Raji (cell line): ENCODE data around the gene TCEAL9.

Source experiments
- POLR2A ChIP-seq: IDR thresholded peaks from 2 replicates; pipeline ENCODE4 v1.6.1; 2011; ENCODE audit warnings: low read depth, low read length, control low read depth; ENCODE audit not compliant: insufficient read depth

Gene TCEAL9

GRCh38 chrX:103398421-103398864 lies 42.1 kb downstream of the TCEAL9 start:
- no peak for TF ChIP-seq POLR2A

DNA sequence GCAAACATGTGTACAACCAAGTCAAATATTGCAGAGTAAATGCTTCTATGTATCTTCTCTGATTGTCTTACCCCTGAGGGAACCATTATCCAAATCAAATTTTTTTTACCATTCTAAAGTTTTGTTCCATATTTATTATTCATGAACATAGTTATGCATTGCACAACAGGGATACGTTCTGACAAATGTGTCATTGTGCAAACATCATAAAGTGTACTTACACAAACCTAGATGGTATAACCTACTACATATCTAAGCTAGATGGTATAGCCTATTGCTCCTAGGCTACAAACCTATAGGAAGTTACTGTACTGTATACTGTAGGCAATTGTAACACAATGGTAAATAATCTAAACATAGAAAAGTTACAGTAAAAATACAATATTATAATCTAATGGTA lies 43.4 kb downstream of the TCEAL9 start:
- TF ChIP-seq POLR2A = no peak

GRCh38 chrX:103400931-103401330 lies 44.6 kb downstream of the TCEAL9 start:
- TF ChIP-seq POLR2A = no peak

GRCh38 chrX:103404231-103405008 lies 48.1 kb downstream of the TCEAL9 start:
- peak; percentile 47 for TF ChIP-seq POLR2A

- no peak for TF ChIP-seq POLR2A
Measured at GRCh38 chrX:103405009-103405333, 48.7 kb downstream of the TCEAL9 start.

- no peak for TF ChIP-seq POLR2A
Measured at GRCh38 chrX:103406256-103406655, 50.0 kb downstream of the TCEAL9 start.

- no peak for TF ChIP-seq POLR2A
Measured at GRCh38 chrX:103407776-103408175, 51.5 kb downstream of the TCEAL9 start.
